HepG2 (cell line): ENCODE measurements around the gene CR1L. TPM values are rescaled to one million over a fixed set of nuclear protein-coding genes. Genes with fewer than 3 reads are reported as not detected.

Source experiments
- BHLHE40 ChIP-seq: IDR thresholded peaks from 2 replicates; pipeline ENCODE4 v1.6.1; 2011; ENCODE audit warnings: low read length, improper control_type of control experiment
- KDM4B ChIP-seq: sonication (generic); formaldehyde crosslinking; IDR thresholded peaks from 2 replicates; pipeline ENCODE4 v1.4.0; 2020; ENCODE audit warnings: missing genetic modification reagents
- MED13 ChIP-seq: sonication (generic); formaldehyde crosslinking; IDR thresholded peaks from 2 replicates; pipeline ENCODE4 v1.5.0; 2020; ENCODE audit warnings: missing genetic modification reagents
- NCOA5 ChIP-seq: sonication (generic); formaldehyde crosslinking; IDR thresholded peaks from 2 replicates; pipeline ENCODE4 v1.4.0; 2020; ENCODE audit warnings: missing genetic modification reagents
- RAD21 ChIP-seq: fragments of 450-650 bp; formaldehyde crosslinking; IDR thresholded peaks from 2 replicates; pipeline ENCODE4 v1.5.0; 2020; ENCODE audit warnings: mild to moderate bottlenecking
- SMYD3 ChIP-seq: sonication (generic); formaldehyde crosslinking; IDR thresholded peaks from 2 replicates; pipeline ENCODE4 v1.8.1; 2023; ENCODE audit warnings: mild to moderate bottlenecking, missing genetic modification reagents
- SP2 ChIP-seq: sonication (generic); formaldehyde crosslinking; IDR thresholded peaks from 2 replicates; pipeline ENCODE4 v1.5.1; 2020; ENCODE audit warnings: mild to moderate bottlenecking, missing genetic modification reagents
- XBP1 ChIP-seq: sonication (generic); formaldehyde crosslinking; IDR thresholded peaks from 2 replicates; pipeline ENCODE4 v1.5.0; 2020; ENCODE audit warnings: missing genetic modification reagents
- ZFP36 ChIP-seq: fragments of 150-350 bp; IDR thresholded peaks from 2 replicates; pipeline ENCODE4 v1.6.1; 2018; ENCODE audit warnings: borderline replicate concordance, low read length, low read depth; ENCODE audit not compliant: partially characterized antibody
- ZNF260 ChIP-seq: sonication (generic); formaldehyde crosslinking; IDR thresholded peaks from 2 replicates; pipeline ENCODE4 v1.4.0; 2020; ENCODE audit warnings: missing genetic modification reagents, low read depth, mild to moderate bottlenecking, borderline replicate concordance
- ZNF292 ChIP-seq: sonication (generic); formaldehyde crosslinking; IDR thresholded peaks from 2 replicates; pipeline ENCODE4 v1.8.1; 2022; ENCODE audit warnings: mild to moderate bottlenecking, low read depth, missing genetic modification reagents, borderline replicate concordance
- polyA plus RNA-seq, 8 experiments: library from polyadenylated mRNA; depleted of rRNA in 3 of 8; stranded (reverse) in 7 of 8; unstranded in 1 of 8; fragments of >200 nt; fragmentation: Illumina TruSeq in 4 of 8; extraction: Trizol in 4 of 8; gene quantifications; 2 replicates each; pipeline versions ENCODE4 v1.2.1 to v1.2.3, GENCODE V29; 2011 to 2016; ENCODE audit warnings: low read depth in 4 of 8, missing spikeins in 1 of 8, mixed read lengths in 1 of 8; ENCODE audit not compliant: insufficient read depth in 1 of 8
- total RNA-seq, 5 experiments: library from RNA; depleted of rRNA; stranded (reverse); fragments of >200 nt; fragmentation: Illumina TruSeq; extraction: Trizol; gene quantifications; 2 replicates each; pipeline ENCODE4 v1.2.3, GENCODE V29; 2016; ENCODE audit warnings: low read depth in 1 of 5
- TF ChIP-seq, protein P1 (sequence below): sonication (generic); formaldehyde crosslinking; IDR thresholded peaks from 2 replicates; pipeline ENCODE4 v1.4.0; 2020; ENCODE audit warnings: missing genetic modification reagents
- TF ChIP-seq, protein P2 (sequence below): sonication (generic); formaldehyde crosslinking; IDR thresholded peaks from 2 replicates; pipeline ENCODE4 v1.8.0; 2022; ENCODE audit warnings: missing genetic modification reagents, mild to moderate bottlenecking, moderate library complexity, borderline replicate concordance
- TF ChIP-seq, protein P3 (sequence below): sonication (generic); formaldehyde crosslinking; IDR thresholded peaks from 2 replicates; pipeline ENCODE4 v1.4.0; 2020; ENCODE audit warnings: missing genetic modification reagents
- TF ChIP-seq, protein P4 (sequence below): sonication (generic); formaldehyde crosslinking; IDR thresholded peaks from 2 replicates; pipeline ENCODE4 v1.5.0; 2020; ENCODE audit warnings: mild to moderate bottlenecking, missing genetic modification reagents, borderline replicate concordance

Gene CR1L
- total and polyA plus RNA-seq, 2 of the 13 experiments (the other 11 are each of a cell fraction or from before 2014, with no cell fraction given) = not detected

DNA sequence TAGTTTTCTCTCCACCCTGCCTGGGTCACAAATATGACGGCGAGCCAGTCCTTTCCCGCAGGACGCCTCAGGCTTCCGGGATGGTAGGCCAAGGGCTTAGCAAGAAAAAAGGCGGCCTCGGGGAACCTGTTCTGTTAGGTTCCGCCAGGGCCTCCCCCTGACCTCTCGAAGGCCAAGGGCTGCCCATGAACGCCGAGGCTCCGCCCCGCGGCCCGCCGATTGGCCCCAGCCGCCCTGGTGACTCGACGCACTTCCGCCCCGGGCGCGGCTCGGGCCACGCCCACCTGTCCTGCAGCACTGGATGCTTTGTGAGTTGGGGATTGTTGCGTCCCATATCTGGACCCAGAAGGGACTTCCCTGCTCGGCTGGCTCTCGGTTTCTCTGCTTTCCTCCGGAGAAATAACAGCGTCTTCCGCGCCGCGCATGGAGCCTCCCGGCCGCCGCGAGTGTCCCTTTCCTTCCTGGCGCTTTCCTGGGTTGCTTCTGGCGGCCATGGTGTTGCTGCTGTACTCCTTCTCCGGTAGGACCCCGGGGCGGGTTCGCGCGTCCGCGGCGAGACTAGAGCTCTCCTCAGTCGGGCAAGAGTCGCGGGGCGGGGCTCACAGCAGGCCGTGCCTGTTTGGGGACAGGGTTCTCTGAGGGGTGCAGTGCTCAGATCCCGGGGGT, 107.0 kb downstream of the CR1L start, which contains the start of gene CD46 (continued):
- TF ChIP-seq SMYD3 (CRISPR knock-in tag) (0 out of 2 replicates have a peak, but pooled peaks have one; percentile 61), ZNF260 (CRISPR knock-in tag) (no peak), XBP1 (no peak), SP2 (peak; percentile 56), NCOA5 (CRISPR knock-in tag) (no peak), KDM4B (CRISPR knock-in tag) (no peak), ZFP36 (no peak), MED13 (no peak), BHLHE40 (no peak), RAD21 (CRISPR knock-in tag) (no peak), ZNF292 (CRISPR knock-in tag) (no peak)
- TF ChIP-seq, protein P1, sequence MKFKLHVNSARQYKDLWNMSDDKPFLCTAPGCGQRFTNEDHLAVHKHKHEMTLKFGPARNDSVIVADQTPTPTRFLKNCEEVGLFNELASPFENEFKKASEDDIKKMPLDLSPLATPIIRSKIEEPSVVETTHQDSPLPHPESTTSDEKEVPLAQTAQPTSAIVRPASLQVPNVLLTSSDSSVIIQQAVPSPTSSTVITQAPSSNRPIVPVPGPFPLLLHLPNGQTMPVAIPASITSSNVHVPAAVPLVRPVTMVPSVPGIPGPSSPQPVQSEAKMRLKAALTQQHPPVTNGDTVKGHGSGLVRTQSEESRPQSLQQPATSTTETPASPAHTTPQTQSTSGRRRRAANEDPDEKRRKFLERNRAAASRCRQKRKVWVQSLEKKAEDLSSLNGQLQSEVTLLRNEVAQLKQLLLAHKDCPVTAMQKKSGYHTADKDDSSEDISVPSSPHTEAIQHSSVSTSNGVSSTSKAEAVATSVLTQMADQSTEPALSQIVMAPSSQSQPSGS (CRISPR knock-in tag) = no peak
- TF ChIP-seq, protein P2, sequence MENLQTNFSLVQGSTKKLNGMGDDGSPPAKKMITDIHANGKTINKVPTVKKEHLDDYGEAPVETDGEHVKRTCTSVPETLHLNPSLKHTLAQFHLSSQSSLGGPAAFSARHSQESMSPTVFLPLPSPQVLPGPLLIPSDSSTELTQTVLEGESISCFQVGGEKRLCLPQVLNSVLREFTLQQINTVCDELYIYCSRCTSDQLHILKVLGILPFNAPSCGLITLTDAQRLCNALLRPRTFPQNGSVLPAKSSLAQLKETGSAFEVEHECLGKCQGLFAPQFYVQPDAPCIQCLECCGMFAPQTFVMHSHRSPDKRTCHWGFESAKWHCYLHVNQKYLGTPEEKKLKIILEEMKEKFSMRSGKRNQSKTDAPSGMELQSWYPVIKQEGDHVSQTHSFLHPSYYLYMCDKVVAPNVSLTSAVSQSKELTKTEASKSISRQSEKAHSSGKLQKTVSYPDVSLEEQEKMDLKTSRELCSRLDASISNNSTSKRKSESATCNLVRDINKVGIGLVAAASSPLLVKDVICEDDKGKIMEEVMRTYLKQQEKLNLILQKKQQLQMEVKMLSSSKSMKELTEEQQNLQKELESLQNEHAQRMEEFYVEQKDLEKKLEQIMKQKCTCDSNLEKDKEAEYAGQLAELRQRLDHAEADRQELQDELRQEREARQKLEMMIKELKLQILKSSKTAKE (CRISPR knock-in tag) = no peak
- TF ChIP-seq, protein P3, sequence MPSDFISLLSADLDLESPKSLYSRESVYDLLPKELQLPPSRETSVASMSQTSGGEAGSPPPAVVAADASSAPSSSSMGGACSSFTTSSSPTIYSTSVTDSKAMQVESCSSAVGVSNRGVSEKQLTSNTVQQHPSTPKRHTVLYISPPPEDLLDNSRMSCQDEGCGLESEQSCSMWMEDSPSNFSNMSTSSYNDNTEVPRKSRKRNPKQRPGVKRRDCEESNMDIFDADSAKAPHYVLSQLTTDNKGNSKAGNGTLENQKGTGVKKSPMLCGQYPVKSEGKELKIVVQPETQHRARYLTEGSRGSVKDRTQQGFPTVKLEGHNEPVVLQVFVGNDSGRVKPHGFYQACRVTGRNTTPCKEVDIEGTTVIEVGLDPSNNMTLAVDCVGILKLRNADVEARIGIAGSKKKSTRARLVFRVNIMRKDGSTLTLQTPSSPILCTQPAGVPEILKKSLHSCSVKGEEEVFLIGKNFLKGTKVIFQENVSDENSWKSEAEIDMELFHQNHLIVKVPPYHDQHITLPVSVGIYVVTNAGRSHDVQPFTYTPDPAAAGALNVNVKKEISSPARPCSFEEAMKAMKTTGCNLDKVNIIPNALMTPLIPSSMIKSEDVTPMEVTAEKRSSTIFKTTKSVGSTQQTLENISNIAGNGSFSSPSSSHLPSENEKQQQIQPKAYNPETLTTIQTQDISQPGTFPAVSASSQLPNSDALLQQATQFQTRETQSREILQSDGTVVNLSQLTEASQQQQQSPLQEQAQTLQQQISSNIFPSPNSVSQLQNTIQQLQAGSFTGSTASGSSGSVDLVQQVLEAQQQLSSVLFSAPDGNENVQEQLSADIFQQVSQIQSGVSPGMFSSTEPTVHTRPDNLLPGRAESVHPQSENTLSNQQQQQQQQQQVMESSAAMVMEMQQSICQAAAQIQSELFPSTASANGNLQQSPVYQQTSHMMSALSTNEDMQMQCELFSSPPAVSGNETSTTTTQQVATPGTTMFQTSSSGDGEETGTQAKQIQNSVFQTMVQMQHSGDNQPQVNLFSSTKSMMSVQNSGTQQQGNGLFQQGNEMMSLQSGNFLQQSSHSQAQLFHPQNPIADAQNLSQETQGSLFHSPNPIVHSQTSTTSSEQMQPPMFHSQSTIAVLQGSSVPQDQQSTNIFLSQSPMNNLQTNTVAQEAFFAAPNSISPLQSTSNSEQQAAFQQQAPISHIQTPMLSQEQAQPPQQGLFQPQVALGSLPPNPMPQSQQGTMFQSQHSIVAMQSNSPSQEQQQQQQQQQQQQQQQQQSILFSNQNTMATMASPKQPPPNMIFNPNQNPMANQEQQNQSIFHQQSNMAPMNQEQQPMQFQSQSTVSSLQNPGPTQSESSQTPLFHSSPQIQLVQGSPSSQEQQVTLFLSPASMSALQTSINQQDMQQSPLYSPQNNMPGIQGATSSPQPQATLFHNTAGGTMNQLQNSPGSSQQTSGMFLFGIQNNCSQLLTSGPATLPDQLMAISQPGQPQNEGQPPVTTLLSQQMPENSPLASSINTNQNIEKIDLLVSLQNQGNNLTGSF = no peak
- TF ChIP-seq, protein P4, sequence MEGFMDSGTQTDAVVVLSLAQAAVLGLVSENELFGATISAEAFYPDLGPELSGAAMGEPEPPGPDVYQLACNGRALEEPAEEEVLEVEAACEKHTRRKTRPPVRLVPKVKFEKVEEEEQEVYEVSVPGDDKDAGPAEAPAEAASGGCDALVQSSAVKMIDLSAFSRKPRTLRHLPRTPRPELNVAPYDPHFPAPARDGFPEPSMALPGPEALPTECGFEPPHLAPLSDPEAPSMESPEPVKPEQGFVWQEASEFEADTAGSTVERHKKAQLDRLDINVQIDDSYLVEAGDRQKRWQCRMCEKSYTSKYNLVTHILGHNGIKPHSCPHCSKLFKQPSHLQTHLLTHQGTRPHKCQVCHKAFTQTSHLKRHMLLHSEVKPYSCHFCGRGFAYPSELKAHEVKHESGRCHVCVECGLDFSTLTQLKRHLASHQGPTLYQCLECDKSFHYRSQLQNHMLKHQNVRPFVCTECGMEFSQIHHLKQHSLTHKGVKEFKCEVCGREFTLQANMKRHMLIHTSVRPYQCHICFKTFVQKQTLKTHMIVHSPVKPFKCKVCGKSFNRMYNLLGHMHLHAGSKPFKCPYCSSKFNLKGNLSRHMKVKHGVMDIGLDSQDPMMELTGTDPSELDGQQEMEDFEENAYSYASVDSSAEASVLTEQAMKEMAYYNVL (CRISPR knock-in tag) = no peak
